ACC112 (cell line): Measurements from ENCODE around the gene ARHGEF1.

Source experiments
- H2AFZ ChIP-seq: fragments of 200-600 bp; sonication (generic); one replicate; pipeline ENCODE4 v1.6.0; 2017; ENCODE audit warnings: antibody characterized with exemption, low read length; ENCODE audit not compliant: unreplicated experiment
- H3K27ac ChIP-seq: fragments of 200-600 bp; sonication (generic); 2 replicates; pipeline ENCODE4 v1.5.1; 2014; ENCODE audit warnings: low read depth, mild to moderate bottlenecking, antibody characterized with exemption, low read length, moderate library complexity
- H3K27me3 ChIP-seq: fragments of 200-600 bp; sonication (generic); 2 replicates; pipeline ENCODE4 v1.6.1; 2014; ENCODE audit warnings: mild to moderate bottlenecking, antibody characterized with exemption, low read length, moderate library complexity, mixed read lengths; ENCODE audit not compliant: insufficient read depth
- H3K36me3 ChIP-seq: fragments of 200-600 bp; sonication (generic); 2 replicates; pipeline ENCODE4 v1.6.1; 2016; ENCODE audit warnings: mild to moderate bottlenecking, antibody characterized with exemption, low read length, moderate library complexity, mixed read lengths; ENCODE audit not compliant: insufficient read depth
- H3K4me1 ChIP-seq: fragments of 200-600 bp; sonication (generic); one replicate; pipeline ENCODE4 v1.6.1; 2016; ENCODE audit warnings: low read length, mixed read lengths; ENCODE audit not compliant: insufficient read depth, unreplicated experiment, control insufficient read depth
- H3K4me3 ChIP-seq: fragments of 200-600 bp; sonication (generic); 2 replicates; pipeline ENCODE4 v1.5.1; 2014; ENCODE audit warnings: mild to moderate bottlenecking, low read depth, low read length
- H3K79me2 ChIP-seq: fragments of 200-600 bp; sonication (generic); one replicate; pipeline ENCODE4 v1.6.0; 2016; ENCODE audit warnings: low read length; ENCODE audit not compliant: control insufficient read depth, unreplicated experiment, insufficient read depth

The ARHGEF1 gene

DNA sequence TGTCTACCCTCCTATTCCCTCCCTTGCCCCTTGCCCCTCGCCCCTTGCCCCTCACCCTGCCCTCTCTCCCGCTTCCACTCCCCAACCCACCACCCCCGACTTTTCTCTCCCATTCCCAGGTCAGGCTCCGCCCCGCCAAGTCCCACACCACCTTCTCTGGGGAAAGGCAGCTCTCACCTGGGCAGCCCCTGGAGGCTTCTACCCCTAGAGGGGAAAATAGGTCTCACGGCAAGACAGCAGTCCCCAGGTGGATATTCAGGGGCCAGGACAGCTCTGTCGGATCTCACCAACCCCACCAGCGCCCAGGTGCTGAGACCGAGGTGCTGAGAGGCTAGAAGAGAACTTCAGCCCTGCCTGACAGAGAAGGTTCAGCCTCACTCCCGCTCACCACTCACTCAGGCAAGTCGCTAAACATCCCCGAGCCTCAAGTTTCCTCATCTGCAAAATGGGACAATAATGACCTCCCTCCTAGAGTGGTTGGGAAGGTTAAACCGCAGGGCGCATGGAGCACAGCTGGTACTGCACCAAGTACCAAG, 46.6 kb downstream of the ARHGEF1 start:
- Histone ChIP-seq H3K27me3 (peaks cover 71% of the 10 kb centered on the region), H3K79me2 (no peaks in the 10 kb centered on the region), H3K36me3 (no peaks in the 10 kb centered on the region), H2AFZ (no peak overlapping the region), H3K27ac (no peak overlapping the region), H3K4me3 (no peak overlapping the region), H3K4me1 (no peaks in the 10 kb centered on the region)

DNA sequence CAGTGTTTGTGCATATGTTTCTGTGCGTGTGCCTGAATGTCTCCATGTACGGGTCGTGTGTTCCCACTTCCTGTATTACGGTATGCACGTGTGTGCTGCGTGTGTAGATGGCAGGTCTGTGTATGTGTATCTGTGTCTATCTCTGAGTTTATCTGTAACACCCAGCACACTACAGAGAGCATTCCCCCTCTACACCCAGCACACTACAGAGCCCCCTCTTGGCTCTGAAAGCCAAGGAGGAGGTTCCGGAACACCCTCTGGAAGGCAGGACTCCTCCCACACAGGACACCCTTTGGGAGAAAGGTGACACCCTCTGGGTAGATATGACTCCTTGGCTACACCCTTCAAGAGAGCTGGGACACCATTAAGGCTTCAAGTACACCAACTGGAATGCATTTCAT, 47.3 kb downstream of the ARHGEF1 start:
- Histone ChIP-seq H3K4me3 (no peak overlapping the region), H3K27ac (no peak overlapping the region), H3K79me2 (no peaks in the 10 kb centered on the region), H3K4me1 (no peaks in the 10 kb centered on the region), H3K27me3 (peaks cover 68% of the 10 kb centered on the region), H2AFZ (no peak overlapping the region), H3K36me3 (no peaks in the 10 kb centered on the region)

DNA sequence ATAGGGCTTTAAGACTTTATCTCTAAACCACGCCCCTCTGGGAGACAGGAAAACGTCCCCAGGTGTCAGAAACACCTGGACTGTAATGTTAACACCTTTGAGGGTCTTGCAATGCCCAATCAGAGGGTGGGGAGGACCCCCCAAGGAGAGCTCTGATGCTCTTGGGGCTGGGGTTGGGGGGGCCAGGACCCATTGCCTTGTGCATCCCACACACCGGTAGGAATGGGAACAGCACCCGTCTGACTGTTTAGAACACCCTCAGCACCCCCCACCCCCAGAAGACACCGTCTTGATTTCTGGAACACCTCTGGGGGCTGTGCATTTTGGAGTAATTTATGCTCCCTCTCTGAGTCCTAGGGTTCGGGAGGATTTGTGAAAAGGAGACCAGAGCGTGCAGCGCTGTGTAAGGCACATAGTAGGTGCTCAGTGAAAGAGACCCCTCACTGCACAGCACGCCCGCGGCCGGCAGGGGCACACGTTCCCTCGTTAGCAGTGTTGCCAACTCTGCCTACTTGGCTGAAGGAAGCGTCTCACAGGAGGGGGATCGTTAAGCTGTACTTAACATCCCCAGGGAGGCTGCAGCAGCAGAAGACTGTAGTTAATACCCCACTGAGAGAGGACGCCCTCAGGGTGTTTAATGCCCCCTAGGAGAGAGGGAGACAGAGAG, 48.1 kb downstream of the ARHGEF1 start:
- H3K79me2 ChIP-seq, result no peaks in the 10 kb centered on the region
- H3K4me3 ChIP-seq, result no peak overlapping the region
- H3K4me1 ChIP-seq, result peaks cover 4% of the 10 kb centered on the region
- no peak overlapping the region for H3K27ac ChIP-seq
- peaks cover 66% of the 10 kb centered on the region for H3K27me3 ChIP-seq
- H3K36me3 ChIP-seq, result no peaks in the 10 kb centered on the region
- H2AFZ ChIP-seq, result no peak overlapping the region

DNA sequence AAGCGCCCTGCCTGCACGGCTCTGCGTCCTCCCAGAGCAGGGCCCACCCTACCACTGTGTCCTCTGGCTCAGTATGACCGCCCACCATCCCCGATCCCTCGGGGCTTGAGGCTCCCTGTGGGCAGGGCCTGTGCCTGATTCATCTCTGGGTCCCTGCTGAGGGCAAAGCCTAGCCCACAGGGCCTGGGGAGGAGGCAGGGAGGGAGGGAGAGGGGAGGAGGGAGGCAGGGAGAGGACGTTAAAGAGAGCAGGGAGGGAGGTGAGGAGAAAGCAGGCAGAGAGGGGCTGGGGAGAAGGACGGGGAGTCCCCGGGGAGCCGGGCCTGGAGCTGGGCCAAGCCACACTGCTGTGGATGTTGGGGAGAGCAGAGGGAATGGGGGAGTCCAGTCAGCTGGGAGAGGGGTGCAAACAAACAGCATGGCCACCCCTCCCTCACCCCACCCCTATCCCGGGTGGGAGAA, 49.3 kb downstream of the ARHGEF1 start:
- peaks cover 15% of the 10 kb centered on the region for H3K4me1 ChIP-seq
- H3K79me2 ChIP-seq, result no peaks in the 10 kb centered on the region
- no peaks in the 10 kb centered on the region for H3K36me3 ChIP-seq
- H2AFZ ChIP-seq, result no peak overlapping the region
- no peak overlapping the region for H3K4me3 ChIP-seq
- no peak overlapping the region for H3K27ac ChIP-seq
- H3K27me3 ChIP-seq, result peaks cover 56% of the 10 kb centered on the region

DNA sequence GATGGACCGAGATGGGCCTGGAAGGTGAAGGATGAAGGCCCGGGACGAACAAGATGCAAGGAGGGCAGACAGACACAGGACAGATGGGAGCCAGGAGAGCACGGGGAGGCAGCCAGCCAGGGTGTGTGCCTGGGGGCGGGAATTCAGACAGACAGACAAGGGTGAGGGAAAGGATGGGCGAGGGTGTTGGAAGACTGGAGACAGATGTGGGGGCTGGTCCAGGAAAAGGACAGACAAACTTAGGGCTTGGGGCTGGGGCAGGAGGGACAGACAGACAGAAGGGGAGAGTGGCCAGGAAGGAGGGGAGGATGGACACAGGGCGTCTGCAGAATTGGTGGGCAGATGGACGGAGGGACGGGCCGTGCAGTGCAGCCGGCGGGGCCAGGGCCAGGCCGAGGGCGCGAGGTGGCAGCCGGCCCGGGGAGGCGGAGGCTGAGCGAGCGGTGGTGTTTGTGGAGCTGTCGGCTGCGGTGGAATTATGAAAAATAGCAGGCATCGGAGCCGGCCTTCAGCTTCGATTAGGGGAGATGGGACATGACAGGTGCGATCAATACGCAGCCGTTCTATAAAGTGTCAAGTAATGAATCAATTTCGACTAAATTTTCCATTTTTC, 49.8 kb downstream of the ARHGEF1 start:
- Histone ChIP-seq H3K27ac (no peak overlapping the region), H3K27me3 (peaks cover 56% of the 10 kb centered on the region), H3K4me1 (peaks cover 15% of the 10 kb centered on the region), H2AFZ (no peak overlapping the region), H3K36me3 (no peaks in the 10 kb centered on the region), H3K4me3 (no peak overlapping the region), H3K79me2 (no peaks in the 10 kb centered on the region)

DNA sequence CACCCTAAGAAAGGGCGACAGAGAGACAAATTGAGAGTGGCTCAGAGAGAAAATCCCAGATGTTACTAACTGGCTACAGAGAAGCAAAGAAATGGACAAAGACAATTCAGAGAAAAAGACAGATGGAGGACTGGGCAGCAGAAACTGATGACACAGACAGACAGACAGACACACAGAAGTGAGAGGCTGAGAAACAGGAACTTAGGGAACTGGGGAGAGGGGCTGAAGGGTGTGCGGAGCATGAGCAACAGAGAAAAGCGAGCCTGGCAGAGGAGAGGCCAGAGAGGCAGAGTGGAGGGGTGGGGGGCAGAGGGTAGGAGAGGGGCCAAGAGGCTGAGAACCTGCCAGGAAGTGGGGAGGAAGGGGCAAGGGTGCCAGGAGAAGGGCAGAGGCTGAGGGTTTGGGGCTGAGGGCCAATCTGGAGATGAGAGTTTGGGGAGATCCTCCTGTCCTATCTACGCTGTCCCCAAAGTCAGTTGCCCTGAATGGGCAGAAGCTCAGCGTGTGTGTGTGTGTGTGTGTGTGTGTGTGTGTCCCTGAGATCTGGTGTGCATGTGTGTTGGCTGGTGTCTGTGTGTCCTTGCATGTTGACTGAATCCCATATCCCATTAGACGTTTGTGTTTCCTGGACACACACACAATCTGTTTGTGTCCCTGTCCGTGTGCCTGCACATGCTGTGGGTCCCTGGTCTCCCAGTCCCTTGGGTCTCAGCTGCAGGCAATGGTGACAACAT, 50.9 kb downstream of the ARHGEF1 start:
- H3K4me3 ChIP-seq, result no peak overlapping the region
- no peak overlapping the region for H2AFZ ChIP-seq
- peaks cover 15% of the 10 kb centered on the region for H3K4me1 ChIP-seq
- no peaks in the 10 kb centered on the region for H3K36me3 ChIP-seq
- no peak overlapping the region for H3K27ac ChIP-seq
- H3K79me2 ChIP-seq, result no peaks in the 10 kb centered on the region
- H3K27me3 ChIP-seq, result peaks cover 47% of the 10 kb centered on the region

DNA sequence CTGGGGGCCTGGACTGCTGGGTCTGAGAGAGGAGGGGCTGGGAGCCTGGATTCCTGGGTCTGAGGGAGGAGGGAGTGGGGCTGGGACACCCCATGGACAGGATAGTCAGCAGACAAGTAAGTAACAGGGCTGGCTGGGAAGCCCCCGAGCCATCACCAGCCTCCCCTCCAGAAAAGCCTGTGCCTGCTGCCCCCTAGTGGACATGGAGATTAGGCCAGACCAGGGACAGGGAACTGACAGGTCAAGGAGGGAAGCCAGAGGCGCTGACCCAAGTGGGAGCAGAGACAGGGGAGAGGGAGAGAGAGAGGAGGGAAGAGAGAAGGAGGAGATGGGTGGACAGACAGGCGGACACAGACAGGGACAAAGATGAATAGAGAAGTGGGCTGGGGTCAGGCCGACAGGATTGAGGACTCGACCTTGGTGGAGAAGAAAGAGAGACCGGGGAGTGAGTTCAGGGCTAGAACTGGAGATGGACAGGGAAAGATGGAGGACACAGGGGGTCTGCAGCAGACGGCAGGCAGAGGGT, 51.9 kb downstream of the ARHGEF1 start:
- H3K36me3 ChIP-seq, result no peaks in the 10 kb centered on the region
- no peak overlapping the region for H3K27ac ChIP-seq
- H3K79me2 ChIP-seq, result no peaks in the 10 kb centered on the region
- H3K27me3 ChIP-seq, result peaks cover 37% of the 10 kb centered on the region
- no peak overlapping the region for H2AFZ ChIP-seq
- H3K4me1 ChIP-seq, result peaks cover 15% of the 10 kb centered on the region
- no peak overlapping the region for H3K4me3 ChIP-seq

DNA sequence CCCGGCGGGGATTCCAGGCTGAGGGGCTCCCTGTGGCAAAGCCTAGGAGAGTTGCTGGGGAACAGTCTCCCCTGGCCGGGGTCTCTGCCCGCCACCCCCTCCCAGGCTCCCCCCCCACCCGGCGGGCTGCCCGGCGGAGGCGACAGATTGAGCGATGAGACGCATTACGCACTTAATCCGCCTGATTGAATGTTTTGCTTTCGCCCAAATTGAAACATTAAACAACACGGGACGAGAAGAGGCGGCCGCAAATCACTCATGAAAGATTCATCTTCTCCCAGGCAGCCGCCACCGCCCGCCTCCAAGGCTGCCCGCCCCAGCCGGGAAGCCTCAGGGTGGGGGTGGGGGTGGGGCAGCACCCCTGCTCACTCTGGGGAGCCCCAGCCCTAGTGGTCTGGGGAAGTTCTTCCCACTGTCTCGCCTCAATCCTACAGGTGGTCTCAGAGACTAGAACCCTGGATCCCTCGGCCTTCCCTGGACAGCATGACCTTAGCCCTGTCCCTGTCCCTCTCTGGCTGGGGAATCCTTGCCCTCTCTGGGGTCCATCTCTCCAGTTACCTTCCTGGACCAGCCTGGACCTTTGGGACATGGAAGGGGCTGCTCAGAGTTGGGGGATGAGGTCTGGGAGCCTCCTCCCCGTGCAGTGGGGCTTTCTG, 52.9 kb downstream of the ARHGEF1 start:
- no peak overlapping the region for H3K27ac ChIP-seq
- no peaks in the 10 kb centered on the region for H3K36me3 ChIP-seq
- no peaks in the 10 kb centered on the region for H3K79me2 ChIP-seq
- H3K4me3 ChIP-seq, result peak overlapping the region; percentile 49
- no peak overlapping the region for H2AFZ ChIP-seq
- peaks cover 15% of the 10 kb centered on the region for H3K4me1 ChIP-seq
- peaks cover 27% of the 10 kb centered on the region for H3K27me3 ChIP-seq

DNA sequence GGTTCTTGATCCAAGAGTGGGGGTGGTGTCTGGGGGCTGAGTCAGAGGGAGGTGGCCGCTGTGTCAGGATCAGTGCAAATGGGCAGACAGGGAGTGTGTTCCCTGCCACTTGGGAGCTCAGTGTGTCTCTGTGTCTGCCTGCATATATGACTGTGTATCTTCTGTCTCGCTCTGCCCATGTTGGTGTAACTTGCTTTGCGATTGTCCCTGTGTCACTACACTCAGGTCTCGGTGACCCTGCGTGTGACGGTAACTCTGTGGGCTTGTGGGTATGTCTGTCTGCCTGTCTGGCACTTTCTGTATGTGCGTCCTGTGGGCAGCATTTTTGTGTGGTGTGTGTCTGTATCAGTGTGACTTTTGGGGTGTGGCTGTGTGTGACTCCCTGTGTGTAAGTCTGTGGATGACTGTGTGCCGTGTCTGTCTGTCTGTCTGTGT, 53.4 kb downstream of the ARHGEF1 start:
- H3K4me3 ChIP-seq, result peak overlapping the region; percentile 49
- H3K27me3 ChIP-seq, result peaks cover 22% of the 10 kb centered on the region
- no peak overlapping the region for H3K27ac ChIP-seq

DNA sequence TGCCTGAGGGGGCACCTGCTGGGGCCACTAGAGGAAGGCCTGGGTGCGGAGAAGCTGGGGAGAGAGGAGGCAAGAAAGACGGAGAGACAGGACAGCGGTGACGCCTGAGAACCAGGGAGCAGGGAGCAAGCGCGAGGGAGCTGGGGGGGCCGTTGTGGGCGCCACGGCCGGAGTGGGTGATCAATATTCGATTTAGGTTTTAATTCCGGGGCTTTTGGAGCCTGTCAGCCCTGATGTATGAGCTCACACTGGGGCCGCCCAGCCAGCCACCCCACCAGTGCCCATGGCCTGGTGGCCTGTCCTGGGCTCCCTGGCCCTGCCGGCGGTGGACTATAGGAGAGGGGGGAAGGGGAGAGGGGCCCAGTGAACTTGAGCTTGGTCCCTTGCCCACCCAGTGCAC, 54.0 kb downstream of the ARHGEF1 start:
- Histone ChIP-seq H3K36me3 (no peaks in the 10 kb centered on the region), H3K4me3 (no peak overlapping the region), H3K79me2 (no peaks in the 10 kb centered on the region), H2AFZ (no peak overlapping the region), H3K4me1 (peaks cover 15% of the 10 kb centered on the region), H3K27me3 (peaks cover 16% of the 10 kb centered on the region), H3K27ac (no peak overlapping the region)

More for the DNA sequence above, 53.4 kb downstream of the ARHGEF1 start:
- Histone ChIP-seq H2AFZ (no peak overlapping the region), H3K4me1 (peaks cover 15% of the 10 kb centered on the region), H3K36me3 (no peaks in the 10 kb centered on the region), H3K79me2 (no peaks in the 10 kb centered on the region)
